GM12878 (cell line): ENCODE data around the gene VASH2. TPM values are rescaled to one million over a fixed set of nuclear protein-coding genes. Genes with fewer than 3 reads are reported as not detected.

Experiments used
- ATAC-seq: fragments of 200-7000 bp; cut with Tn5 transposase; 3 replicates; pipeline ENCODE4 v1.9.1; 2020; ENCODE audit warnings: mild to moderate bottlenecking, moderate library complexity
- BruUV-seq: library from RNA; stranded (reverse); fragments of 400-500 nt; replicated peaks from 2 replicates; lab custom pipeline; 2021; lab: Mats Ljungman, UMichigan
- CTCF ChIA-PET: fragments of 300-600 bp; sonication (Branson Sonifier 250); formaldehyde crosslinking; extraction: SDS; loops from one replicate; lab custom pipeline; 2021; ENCODE audit warnings: inconsistent platforms; lab: Yijun Ruan, JAX
- POLR2A ChIA-PET: fragments of 350-600 bp; formaldehyde crosslinking; extraction: SDS; loops from one replicate; lab custom pipeline; 2021; ENCODE audit warnings: inconsistent platforms; lab: Charles Lee
- RAD21 ChIA-PET: fragments of 300-600 bp; sonication (Branson Sonifier 250); formaldehyde crosslinking; loops from one replicate; lab custom pipeline; 2023; ENCODE audit warnings: antibody characterized with exemption; ENCODE audit not compliant: unreplicated experiment; lab: Charles Lee
- SMC1A ChIA-PET: fragments of 300-600 bp; sonication (Branson Sonifier 250); formaldehyde crosslinking; loops from one replicate; lab custom pipeline; 2023; ENCODE audit not compliant: unreplicated experiment, uncharacterized antibody; lab: Charles Lee
- DNase-seq: peaks from one replicate; pipeline ENCODE4 v3.0.0-alpha.2; 2011; ENCODE audit warnings: low read depth, low spot score
- FAIRE-seq: peaks from 3 replicates; lab custom pipeline; 2011; peaks lifted over from hg19 to GRCh38; lab: Jason Lieb, UNC
- H2AFZ ChIP-seq: 2 replicates; pipeline ENCODE4 v1.6.0; 2011; ENCODE audit warnings: low read depth, low read length, control low read depth; ENCODE audit not compliant: control insufficient read depth
- H3K27ac ChIP-seq: 2 replicates; pipeline ENCODE4 v1.5.1; 2011; ENCODE audit warnings: control low read depth; ENCODE audit not compliant: control insufficient read depth, insufficient read depth
- H3K27me3 ChIP-seq, 2 experiments: replicated peaks in 1 of 2; 2 replicates each; pipeline versions ENCODE4 v1.6.0 to v1.6.1; 2011; ENCODE audit warnings: low read length in 1 of 2; ENCODE audit not compliant: control insufficient read depth in 2 of 2, insufficient read depth in 2 of 2
- H3K36me3 ChIP-seq, 2 experiments: 2 replicates each; pipeline ENCODE4 v1.5.1; 2011; ENCODE audit warnings: low read length in 1 of 2; ENCODE audit not compliant: control insufficient read depth in 2 of 2, insufficient read depth in 2 of 2
- H3K4me1 ChIP-seq: 2 replicates; pipeline ENCODE4 v1.6.1; 2011; ENCODE audit warnings: mild to moderate bottlenecking, low read length, moderate library complexity, mixed read lengths; ENCODE audit not compliant: control insufficient read depth, insufficient read depth
- H3K4me2 ChIP-seq: 2 replicates; pipeline ENCODE4 v1.6.0; 2011; ENCODE audit warnings: control low read depth; ENCODE audit not compliant: control insufficient read depth, insufficient read depth
- H3K4me3 ChIP-seq: fragments of 200-600 bp; sonication (generic); 2 replicates; pipeline ENCODE4 v1.5.1; 2016
- H3K79me2 ChIP-seq: 2 replicates; pipeline ENCODE4 v1.6.0; 2011; ENCODE audit warnings: low read length; ENCODE audit not compliant: control insufficient read depth, insufficient read depth
- H3K9ac ChIP-seq: 2 replicates; pipeline ENCODE4 v1.8.0; 2011; ENCODE audit warnings: low read length, control low read depth, mixed read lengths; ENCODE audit not compliant: control insufficient read depth, insufficient read depth
- H3K9me3 ChIP-seq: replicated peaks from 3 replicates; pipeline ENCODE4 v1.5.1; 2011; ENCODE audit warnings: mild to moderate bottlenecking, low read length; ENCODE audit not compliant: control insufficient read depth, insufficient read depth
- H4K20me1 ChIP-seq: 2 replicates; pipeline ENCODE4 v1.6.0; 2011; ENCODE audit not compliant: control insufficient read depth, insufficient read depth
- CBFB ChIP-seq: IDR thresholded peaks from 2 replicates; pipeline ENCODE4 v1.6.1; 2016; ENCODE audit warnings: antibody characterized with exemption, low read depth
- DPF2 ChIP-seq: fragments of 450-650 bp; IDR thresholded peaks from 2 replicates; pipeline ENCODE4 v1.6.1; 2017; ENCODE audit warnings: mild to moderate bottlenecking
- ELK1 ChIP-seq: IDR thresholded peaks from 2 replicates; pipeline ENCODE4 v1.6.1; 2012; ENCODE audit warnings: low read depth, low read length, improper control_type of control experiment
- HDAC6 ChIP-seq: fragments of 200-600 bp; sonication (generic); IDR thresholded peaks from one replicate; pipeline ENCODE4 v1.8.0; 2017; ENCODE audit warnings: antibody characterized with exemption; ENCODE audit not compliant: unreplicated experiment
- POLR2AphosphoS5 ChIP-seq: IDR thresholded peaks from 2 replicates; pipeline ENCODE4 v1.6.1; 2011; ENCODE audit warnings: mild to moderate bottlenecking, low read length, inconsistent platforms
- RAD21 ChIP-seq: IDR thresholded peaks from 2 replicates; pipeline ENCODE4 v1.6.1; 2011; ENCODE audit warnings: mild to moderate bottlenecking, low read depth, low read length, moderate library complexity; ENCODE audit not compliant: insufficient read depth
- REST ChIP-seq: IDR thresholded peaks from 2 replicates; pipeline ENCODE4 v1.6.1; 2012; ENCODE audit warnings: mild to moderate bottlenecking, low read depth, low read length
- SKIL ChIP-seq: fragments of 450-650 bp; IDR thresholded peaks from 2 replicates; pipeline ENCODE4 v1.6.1; 2017; ENCODE audit warnings: mild to moderate bottlenecking, low read depth, inconsistent platforms; ENCODE audit not compliant: poor library complexity, severe bottlenecking
- SMAD5 ChIP-seq: IDR thresholded peaks from 2 replicates; pipeline ENCODE4 v1.6.1; 2016; ENCODE audit warnings: antibody characterized with exemption, low read depth
- ZNF687 ChIP-seq: fragments of 450-650 bp; IDR thresholded peaks from 2 replicates; pipeline ENCODE4 v1.6.1; 2017; ENCODE audit warnings: mild to moderate bottlenecking, moderate library complexity
- WGBS: methylation state at CpG from one replicate; pipeline ENCODE4 v1.1.6; 2016; ENCODE audit warnings: low lambda C conversion rate; ENCODE audit not compliant: insufficient replicate concordance, insufficient coverage; ENCODE audit errors: missing lambda C conversion rate; 5-methylcytosine and 5-hydroxymethylcytosine counted together
- in situ Hi-C: fragments of 300-500 bp; cut with MboI; formaldehyde crosslinking; loops from 9 replicates; pipeline ENCODE4 v1.14.3; 2018; ENCODE audit warnings: mixed read lengths
- intact Hi-C: fragments of 100-400 bp; cut with micrococcal nuclease; formaldehyde crosslinking; loops from one replicate; pipeline ENCODE4 v1.14.2; 2022; ENCODE audit not compliant: unreplicated experiment
- polyA plus RNA-seq, 11 experiments: library from polyadenylated mRNA; depleted of rRNA in 4 of 11; unstranded in 6 of 11; stranded (reverse) in 5 of 11; fragments of >200 nt; fragmentation: Nextera tagmentation in 4 of 11; fragmentation: Illumina TruSeq in 1 of 11; extraction: Ambion mirVana in 4 of 11; extraction: Trizol in 1 of 11; gene quantifications; 1 replicate in 1 of 11; 2 replicates in 10 of 11; pipeline versions ENCODE4 v1.2.1 to v1.2.3, GENCODE V29; 2011 to 2016; ENCODE audit warnings: inconsistent platforms in 2 of 11, missing spikeins in 2 of 11, low read depth in 1 of 11
- total RNA-seq, 4 experiments: library from RNA; depleted of rRNA in 3 of 4; stranded (reverse); fragments of >200 nt in 3 of 4; fragmentation: Illumina TruSeq in 1 of 4; extraction: Trizol in 1 of 4; gene quantifications; 2 replicates each; pipeline versions ENCODE4 v1.2.1 to v1.2.3, GENCODE V29; 2013 to 2021

VASH2 gene
- total and polyA plus RNA-seq, 10 of the 15 experiments (the other 5 are each of a cell fraction or from before 2014, with no cell fraction given), result 5.4 to 29.7 (median 21.7) TPM

GRCh38 chr1:212980123-212980785, 29.9 kb downstream of the VASH2 start:
- Histone ChIP-seq H3K4me2 (peak overlapping the region; percentile 66), H3K27me3 (no peaks in the 10 kb centered on the region), H4K20me1 (no peaks in the 10 kb centered on the region), H3K27ac (peak overlapping the region; percentile 93), H3K9ac (peak overlapping the region; percentile 41; the same call in 1 of the 2 replicates), H3K4me3 (no peak overlapping the region), H2AFZ (no peak overlapping the region; the same call in 1 of the 2 replicates), H3K79me2 (peaks cover 4% of the 10 kb centered on the region; the same call in 1 of the 2 replicates), H3K36me3 (peaks cover 2 to 7% of the 10 kb centered on the region in 2 experiments), H3K9me3 (no peaks in the 10 kb centered on the region), H3K4me1 (peaks cover 56% of the 10 kb centered on the region)
- 78% methylated on average over 7 of the region's 7 CpGs for WGBS
- CTCF ChIA-PET, result interaction anchor here (0.5 to 8.0 kb wide), 15 partner anchors 14 to 282 kb away, joined by 3 to 61 read pairs (median 6); partner anchors contain the start of gene VASH2
- FAIRE-seq, result no peak
- in situ Hi-C loops (no loop called here), intact Hi-C loops (no loop called here)
- DNase-seq, result no peak
- ATAC-seq, result peak; percentile 1
- POLR2A ChIA-PET, result interaction anchor here (0.6 to 6.1 kb wide), 10 partner anchors 8 to 189 kb away, joined by 3 to 71 read pairs (median 4); partner anchors contain the start of genes FLVCR1, NSL1, TATDN3 and VASH2
- BruUV-seq, result no TSS peak
- SMC1A ChIA-PET, result interaction anchor here (0.6 to 7.8 kb wide), 21 partner anchors 10 to 290 kb away, joined by 3 to 86 read pairs (median 4); partner anchors contain the start of gene VASH2
- RAD21 ChIA-PET, result interaction anchor here (0.7 to 7.3 kb wide), 18 partner anchors 8 to 503 kb away, joined by 3 to 73 read pairs (median 5); partner anchors contain the start of genes FLVCR1, NSL1 and TATDN3
- TF ChIP-seq ZNF687, result peak; percentile 11
- peak; percentile 3 for TF ChIP-seq HDAC6
- TF ChIP-seq REST, result peak; percentile 63; the same call in 1 of the 2 replicates
- TF ChIP-seq ELK1, result 0 out of 2 replicates have a peak, but pooled peaks have one; percentile 1
- TF ChIP-seq CBFB, result no peak
- 0 out of 2 replicates have a peak, but pooled peaks have one; percentile 1 for TF ChIP-seq POLR2AphosphoS5
- TF ChIP-seq SMAD5, result peak; percentile 9; the same call in 1 of the 2 replicates
- TF ChIP-seq DPF2, result 0 out of 2 replicates have a peak, but pooled peaks have one; percentile 6
- TF ChIP-seq RAD21, result peak; percentile 9; the same call in 1 of the 2 replicates
- no peak for TF ChIP-seq SKIL
